Right lobe of liver (tissue), 4 donors: ENCODE results near the gene PWP1.

ENCODE experiments used
- CTCF ChIP-seq, 4 donors: fragments of 200-600 bp in 3 of 4; fragments of 450-650 bp in 1 of 4; IDR thresholded peaks; one replicate each; pipeline versions ENCODE4 v1.5.1 to v1.8.0; 2016 to 2022; ENCODE audit warnings: antibody characterized with exemption in 4 of 4, mild to moderate bottlenecking in 2 of 4
- POLR2A ChIP-seq: fragments of 450-650 bp; IDR thresholded peaks from one replicate; pipeline ENCODE4 v1.6.1; 2017; ENCODE audit warnings: antibody characterized with exemption, mild to moderate bottlenecking
- donor health status: DM: no; HTN: no; CAD: no.
- donor health status: DM: no; HTN: no; CAD: no.
- donor health status: DM: no; HTN: yes; CAD: no.

- TF ChIP-seq POLR2A (no peak), CTCF (IDR thresholded peaks at IDR 0.05) (no peak)
Observed at GRCh38 chr12:107662484-107662883, 23.1 kb upstream of the PWP1 start.
